PC-3 (cell line): ENCODE measurements around the gene GSTM3.

ENCODE experiments used
- EZH2 ChIP-seq: fragments of 300-600 bp; sonication (generic); IDR thresholded peaks from one replicate; pipeline ENCODE4 v1.6.1; 2017; ENCODE audit warnings: antibody characterized with exemption, mild to moderate bottlenecking, low read length; ENCODE audit not compliant: unreplicated experiment
- TF ChIP-seq, protein P1 (sequence below): fragments of 300-600 bp; sonication (generic); conservative IDR thresholded peaks from 2 replicates; pipeline ENCODE4 v1.5.1; 2017; ENCODE audit warnings: antibody characterized with exemption, low read depth, mild to moderate bottlenecking, low read length

DNA sequence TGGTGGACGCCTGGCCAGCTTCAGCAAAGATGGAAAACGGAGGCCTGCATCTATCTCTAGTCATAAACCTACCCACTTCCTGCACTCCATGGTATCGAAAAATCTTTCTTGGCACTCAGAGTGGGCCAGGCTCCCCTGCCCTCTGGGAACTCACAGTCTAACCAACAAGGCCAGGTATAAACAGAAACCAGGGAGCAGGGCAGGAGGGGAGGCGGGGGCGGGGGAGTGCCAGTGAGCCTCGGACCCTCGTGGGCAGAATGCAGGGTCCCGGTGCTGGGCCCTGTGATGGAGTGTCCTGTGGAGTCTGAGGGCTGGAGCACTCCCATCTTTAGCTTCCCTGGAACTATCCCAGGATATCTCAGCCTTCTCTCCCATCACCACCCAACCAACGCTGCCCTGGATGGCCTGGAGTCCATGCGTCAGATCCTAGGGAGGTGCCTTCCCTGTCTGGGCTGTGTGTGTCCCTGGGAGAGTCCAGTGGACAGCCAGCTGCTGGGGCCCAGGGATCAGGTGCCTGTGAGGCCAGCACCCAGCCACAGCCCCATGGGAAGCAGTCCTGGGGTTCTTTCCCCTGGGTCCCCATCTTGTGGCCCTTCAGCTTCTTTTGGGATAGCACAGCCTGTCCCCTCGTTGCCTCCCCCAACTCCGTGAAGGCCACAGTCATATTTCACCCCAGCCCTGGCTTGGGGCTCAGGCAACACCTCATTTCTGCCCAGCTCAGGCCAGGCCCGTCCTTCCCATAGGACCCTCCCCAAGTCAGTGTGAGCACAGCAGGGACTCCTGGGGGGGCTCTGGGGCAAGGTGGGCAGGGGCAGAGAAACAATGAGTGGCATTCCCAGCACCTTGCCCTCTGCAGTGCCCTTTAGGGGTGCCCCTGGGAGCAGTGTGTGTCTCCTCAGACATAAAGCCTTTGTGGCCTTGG, 24.0 kb upstream of the GSTM3 start:
- TF ChIP-seq, protein P1, sequence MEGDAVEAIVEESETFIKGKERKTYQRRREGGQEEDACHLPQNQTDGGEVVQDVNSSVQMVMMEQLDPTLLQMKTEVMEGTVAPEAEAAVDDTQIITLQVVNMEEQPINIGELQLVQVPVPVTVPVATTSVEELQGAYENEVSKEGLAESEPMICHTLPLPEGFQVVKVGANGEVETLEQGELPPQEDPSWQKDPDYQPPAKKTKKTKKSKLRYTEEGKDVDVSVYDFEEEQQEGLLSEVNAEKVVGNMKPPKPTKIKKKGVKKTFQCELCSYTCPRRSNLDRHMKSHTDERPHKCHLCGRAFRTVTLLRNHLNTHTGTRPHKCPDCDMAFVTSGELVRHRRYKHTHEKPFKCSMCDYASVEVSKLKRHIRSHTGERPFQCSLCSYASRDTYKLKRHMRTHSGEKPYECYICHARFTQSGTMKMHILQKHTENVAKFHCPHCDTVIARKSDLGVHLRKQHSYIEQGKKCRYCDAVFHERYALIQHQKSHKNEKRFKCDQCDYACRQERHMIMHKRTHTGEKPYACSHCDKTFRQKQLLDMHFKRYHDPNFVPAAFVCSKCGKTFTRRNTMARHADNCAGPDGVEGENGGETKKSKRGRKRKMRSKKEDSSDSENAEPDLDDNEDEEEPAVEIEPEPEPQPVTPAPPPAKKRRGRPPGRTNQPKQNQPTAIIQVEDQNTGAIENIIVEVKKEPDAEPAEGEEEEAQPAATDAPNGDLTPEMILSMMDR: no peak
- TF ChIP-seq EZH2: no peak
